ENCODE measurements around the gene CLEC7A. TPM values are rescaled to one million over a fixed set of nuclear protein-coding genes. Genes with fewer than 3 reads are reported as not detected.

Gene CLEC7A
- total RNA-seq, 4 donors from 2014 or later, result 2.9 to 83.4 (median 4.6) TPM

DNA sequence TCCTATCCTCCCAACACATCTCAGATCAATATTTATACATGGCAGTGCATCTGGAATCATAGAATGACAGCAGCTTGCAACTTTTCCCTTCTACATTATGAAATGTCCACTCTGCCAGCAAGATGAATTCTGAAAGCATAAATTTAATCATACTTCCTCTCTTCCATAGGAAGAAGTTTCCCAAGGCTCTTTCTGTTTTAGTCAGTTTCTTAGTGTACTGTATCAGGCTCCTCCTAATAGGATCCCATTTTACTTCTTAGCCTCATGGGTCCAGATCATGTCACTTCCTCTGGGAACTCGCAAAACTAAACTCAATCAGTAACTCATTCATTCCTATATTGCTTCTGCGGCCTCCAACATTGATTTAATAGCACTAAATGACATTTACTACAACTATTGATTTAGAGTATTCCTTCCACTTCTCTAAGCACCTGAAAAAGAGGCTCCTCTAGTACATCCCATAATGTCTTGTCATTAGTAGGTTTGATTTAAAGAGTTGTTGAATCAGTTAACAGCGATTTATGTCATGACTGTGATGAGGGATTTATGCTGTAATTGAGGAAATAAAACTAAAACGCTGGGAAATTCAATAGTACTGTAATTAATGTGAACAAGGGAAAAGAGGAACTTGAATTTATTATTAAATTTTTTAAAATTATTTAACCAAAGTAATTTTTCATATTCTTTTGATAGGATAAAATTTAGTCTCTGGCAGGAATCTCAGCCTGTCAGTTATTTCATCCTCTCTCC, 35.2 kb downstream of the CLEC7A start:
- intact Hi-C loops (cut with DNase I; ENCODE audit: low total_unique reads), result no loop called here
- H3K27ac ChIP-seq, result peak overlapping the region in 3 of 4 donors; percentile 18 to 26 (median 22)
- WGBS, 2 donors (ENCODE audit: low coverage in 1 of 2), result 48 to 63% methylated on average over 4 of the region's 4 CpGs

DNA sequence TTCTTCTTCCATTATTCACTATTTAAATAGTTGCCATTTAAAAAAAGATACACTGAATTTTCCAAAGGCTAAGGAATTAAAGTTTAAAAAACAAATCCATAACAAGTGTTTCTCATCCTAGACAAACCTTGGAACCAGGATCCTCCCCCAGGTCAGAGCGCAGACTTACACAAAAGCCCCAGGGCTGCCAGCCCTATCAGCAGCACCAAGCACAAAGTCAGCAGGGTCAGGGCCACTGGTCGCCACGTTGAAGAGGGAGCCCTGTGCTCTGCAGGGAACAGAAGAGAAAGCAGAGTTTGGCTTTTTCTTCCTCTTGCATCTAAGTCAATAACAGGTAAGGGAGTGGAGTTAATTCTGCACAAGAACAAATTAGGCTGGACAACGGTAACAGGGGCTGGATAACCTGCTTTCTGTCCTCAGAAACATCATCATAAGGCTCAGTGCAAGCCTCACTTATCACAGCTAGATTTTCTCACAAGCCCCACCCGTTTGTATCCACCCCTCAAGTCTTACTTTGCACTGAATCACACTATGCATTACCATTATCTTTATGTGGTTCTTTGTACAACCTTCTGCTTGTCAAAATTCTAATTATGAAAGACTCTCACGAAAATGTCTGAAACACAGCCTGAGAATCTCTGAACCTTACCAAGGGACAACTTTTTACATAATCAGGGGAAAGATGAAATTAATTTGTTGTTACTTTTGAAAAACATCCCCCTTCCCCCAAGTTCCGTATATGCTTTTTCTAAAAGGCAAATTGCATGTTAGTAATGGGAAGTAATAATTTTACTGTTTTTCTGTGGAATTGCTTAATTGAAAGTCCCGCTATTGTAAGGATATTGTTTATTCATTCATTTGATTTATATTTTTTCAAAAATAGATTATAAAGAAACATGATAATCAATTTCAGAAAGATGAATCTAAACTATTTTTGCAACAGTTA, 40.8 kb downstream of the CLEC7A start:
- in situ Hi-C loops (cut with MboI; ENCODE audit: low pct_ligation_motif_present in 1 of 4, low pct_unique_long_range_greater_than_20kb in 1 of 4, low sequenced_read_pairs in 3 of 4), result no loop called here

More for the DNA sequence above, 35.2 kb downstream of the CLEC7A start:
- in situ Hi-C loops (cut with MboI; ENCODE audit: low pct_ligation_motif_present in 1 of 4, low pct_unique_long_range_greater_than_20kb in 1 of 4, low sequenced_read_pairs in 3 of 4), result no loop called here
- no peak for DNase-seq
- Histone ChIP-seq H3K27me3 (no peaks in the 10 kb centered on the region), H3K4me3 (no peak overlapping the region), H3K9me3 (no peaks in the 10 kb centered on the region), H3K4me1 (peaks cover 0 to 4% (median 0%) of the 10 kb centered on the region in 4 donors), H3K36me3 (no peaks in the 10 kb centered on the region)
- TF ChIP-seq EP300 (IDR thresholded peaks at IDR 0.05; ENCODE audit: low read depth), result no peak
- TF ChIP-seq POLR2AphosphoS5 (IDR thresholded peaks at IDR 0.05), result no peak
- TF ChIP-seq CTCF (IDR thresholded peaks at IDR 0.05), result no peak
- no peak for TF ChIP-seq POLR2A (IDR thresholded peaks at IDR 0.05)

DNA sequence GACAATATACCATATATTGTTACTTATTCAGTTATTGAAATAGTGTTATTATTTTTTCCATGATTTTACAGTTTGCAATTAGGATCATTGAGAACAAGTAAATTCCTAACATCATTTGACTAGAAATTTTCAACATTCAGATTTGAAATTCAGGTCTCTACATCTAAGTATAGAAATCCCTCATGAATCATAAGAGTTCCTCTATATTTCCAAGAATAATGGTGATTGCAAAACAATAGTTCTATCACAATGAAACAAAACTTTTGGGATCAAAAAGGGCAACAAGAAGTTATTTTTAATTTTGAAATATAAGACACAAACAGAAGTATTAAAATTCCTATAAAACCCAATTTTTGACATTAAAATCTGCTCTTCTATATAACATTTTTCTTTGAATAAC, 42.0 kb downstream of the CLEC7A start:
- in situ Hi-C loops (cut with MboI; ENCODE audit: low pct_ligation_motif_present in 1 of 4, low pct_unique_long_range_greater_than_20kb in 1 of 4, low sequenced_read_pairs in 3 of 4), result no loop called here
- no peak for TF ChIP-seq POLR2AphosphoS5 (IDR thresholded peaks at IDR 0.05)
- no peak for TF ChIP-seq EP300 (IDR thresholded peaks at IDR 0.05; ENCODE audit: low read depth)
- no peak for TF ChIP-seq POLR2A (IDR thresholded peaks at IDR 0.05)
- TF ChIP-seq CTCF (IDR thresholded peaks at IDR 0.05), result no peak
- no peaks in the 10 kb centered on the region for H3K27me3 ChIP-seq
- H3K9me3 ChIP-seq, result no peaks in the 10 kb centered on the region
- no peak overlapping the region for H3K27ac ChIP-seq
- DNase-seq, result no peak
- no peaks in the 10 kb centered on the region for H3K36me3 ChIP-seq
- no peak overlapping the region for H3K4me3 ChIP-seq
- intact Hi-C loops (cut with DNase I; ENCODE audit: low total_unique reads), result no loop called here
- peaks cover 0 to 2% (median 0%) of the 10 kb centered on the region in 4 donors for H3K4me1 ChIP-seq

More for the DNA sequence above, 40.8 kb downstream of the CLEC7A start:
- H3K27ac ChIP-seq, result no peak overlapping the region
- no peaks in the 10 kb centered on the region for H3K27me3 ChIP-seq
- intact Hi-C loops (cut with DNase I; ENCODE audit: low total_unique reads), result no loop called here
- peaks cover 0 to 2% (median 0%) of the 10 kb centered on the region in 4 donors for H3K4me1 ChIP-seq
- TF ChIP-seq POLR2A (IDR thresholded peaks at IDR 0.05) (no peak), EP300 (IDR thresholded peaks at IDR 0.05; ENCODE audit: low read depth) (no peak), CTCF (IDR thresholded peaks at IDR 0.05) (no peak), POLR2AphosphoS5 (IDR thresholded peaks at IDR 0.05) (no peak)
- DNase-seq, result no peak
- H3K9me3 ChIP-seq, result no peaks in the 10 kb centered on the region
- no peak overlapping the region for H3K4me3 ChIP-seq
- 60 to 61% methylated on average over 8 of the region's 8 CpGs for whole genome bisulfite sequencing, 2 donors (ENCODE audit: low coverage in 1 of 2)
- no peaks in the 10 kb centered on the region for H3K36me3 ChIP-seq

DNA sequence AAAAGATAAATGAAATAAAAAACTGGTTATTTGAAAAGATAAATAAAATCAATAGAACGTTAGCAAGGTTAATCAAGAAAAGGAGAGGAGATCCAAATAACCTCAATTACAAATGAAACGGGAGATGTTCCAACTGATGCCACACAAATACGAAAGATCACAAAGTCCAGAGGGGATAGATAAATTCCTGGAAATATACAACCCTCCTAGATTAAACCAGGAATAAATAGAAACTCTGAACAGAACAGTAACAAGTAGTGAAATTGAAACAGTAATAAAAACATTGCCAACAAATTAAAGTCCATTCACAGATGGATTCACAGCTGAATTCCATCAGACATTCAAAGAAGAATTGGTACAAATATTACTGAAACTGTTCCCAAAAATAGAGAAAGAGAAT, 43.6 kb downstream of the CLEC7A start:
- H3K9me3 ChIP-seq, result no peaks in the 10 kb centered on the region
- WGBS, 2 donors (ENCODE audit: low coverage in 1 of 2), result 70 to 79% methylated on average over 3 of the region's 3 CpGs
- in situ Hi-C loops (cut with MboI; ENCODE audit: low pct_ligation_motif_present in 1 of 4, low pct_unique_long_range_greater_than_20kb in 1 of 4, low sequenced_read_pairs in 3 of 4), result no loop called here
- no peaks in the 10 kb centered on the region for H3K27me3 ChIP-seq
- H3K36me3 ChIP-seq, result no peaks in the 10 kb centered on the region
- H3K4me3 ChIP-seq, result no peak overlapping the region
- no peak for DNase-seq
- H3K4me1 ChIP-seq, result peaks cover 0 to 2% (median 0%) of the 10 kb centered on the region in 4 donors
- intact Hi-C loops (cut with DNase I; ENCODE audit: low total_unique reads), result no loop called here
- TF ChIP-seq EP300 (IDR thresholded peaks at IDR 0.05; ENCODE audit: low read depth) (no peak), POLR2A (IDR thresholded peaks at IDR 0.05) (no peak), POLR2AphosphoS5 (IDR thresholded peaks at IDR 0.05) (no peak), CTCF (IDR thresholded peaks at IDR 0.05) (no peak)
- no peak overlapping the region for H3K27ac ChIP-seq
